Activated CD4-positive, alpha-beta T cell treated with anti-CD3 and anti-CD28 coated beads for 48 hours (primary cell): ENCODE measurements around the gene ATRN.
"Not testable (repeated sequence)": the region's sequence is repeated elsewhere in the genome, so short reads cannot be mapped to it uniquely, and the experiment has no call there.

Experiments
- DNase-seq: peaks from one replicate; pipeline ENCODE4 v3.0.0-alpha.2; 2020

ATRN gene

GRCh38 chr20:3521852-3522740 is 51.3 kb downstream of the ATRN start:
- DNase-seq: no peak

- not testable (repeated sequence) for DNase-seq
Measured at GRCh38 chr20:3524696-3525095, 53.9 kb downstream of the ATRN start.

- no peak for DNase-seq
Measured at GRCh38 chr20:3532089-3532615, 61.3 kb downstream of the ATRN start.

- not testable (repeated sequence) for DNase-seq
Measured at GRCh38 chr20:3537733-3538132, 66.9 kb downstream of the ATRN start.

- DNase-seq: no peak
Measured at GRCh38 chr20:3539311-3540107, 68.7 kb downstream of the ATRN start.

GRCh38 chr20:3541887-3542721 is 71.3 kb downstream of the ATRN start:
- no peak for DNase-seq

GRCh38 chr20:3543901-3544507 is 73.2 kb downstream of the ATRN start:
- DNase-seq: no peak

- DNase-seq: no peak
Measured at GRCh38 chr20:3545401-3545925, 74.6 kb downstream of the ATRN start.

GRCh38 chr20:3547906-3548305 is 77.1 kb downstream of the ATRN start:
- DNase-seq: no peak

- DNase-seq: no peak
Measured at GRCh38 chr20:3550837-3551236, 80.0 kb downstream of the ATRN start.

- no peak for DNase-seq
Measured at GRCh38 chr20:3551681-3552434, 81.0 kb downstream of the ATRN start.

- DNase-seq: no peak
Measured at GRCh38 chr20:3553663-3554062, 82.8 kb downstream of the ATRN start.

GRCh38 chr20:3557237-3557785 is 86.5 kb downstream of the ATRN start:
- no peak for DNase-seq

GRCh38 chr20:3559231-3559630 is 88.4 kb downstream of the ATRN start:
- DNase-seq: no peak

GRCh38 chr20:3559637-3560036 is 88.8 kb downstream of the ATRN start:
- DNase-seq: no peak

GRCh38 chr20:3560162-3560561 is 89.3 kb downstream of the ATRN start:
- DNase-seq: no peak

- DNase-seq: no peak
Measured at GRCh38 chr20:3560578-3560977, 89.8 kb downstream of the ATRN start.

GRCh38 chr20:3563133-3563532 is 92.3 kb downstream of the ATRN start:
- no peak for DNase-seq

GRCh38 chr20:3563548-3564177 is 92.8 kb downstream of the ATRN start:
- peak; percentile 7 for DNase-seq

- DNase-seq: no peak
Measured at GRCh38 chr20:3565851-3566250, 95.0 kb downstream of the ATRN start.

- DNase-seq: no peak
Measured at GRCh38 chr20:3572151-3572550, 101.3 kb downstream of the ATRN start.
